ENCODE data around the gene ANKRD39.
"Not testable (repeated sequence)": the region's sequence is repeated elsewhere in the genome, so short reads cannot be mapped to it uniquely, and the experiment has no call there.

ANKRD39 gene

GRCh38 chr2:96863056-96863455 is 5.2 kb upstream of the ANKRD39 start:
- not testable (repeated sequence) for H3K27ac ChIP-seq (ENCODE audit: low read length)

GRCh38 chr2:96861074-96861473 is 3.3 kb upstream of the ANKRD39 start:
- no peaks in the 10 kb centered on the region for H3K9me3 ChIP-seq (ENCODE audit: control insufficient read depth in 2 of 2, low read length in 2 of 2)
- peaks cover 59% of the 10 kb centered on the region for H3K4me1 ChIP-seq (ENCODE audit: control insufficient read depth, insufficient read depth, low read length)
- H3K27me3 ChIP-seq (ENCODE audit: control insufficient read depth in 1 of 2, insufficient read depth in 2 of 2, low read length in 2 of 2): no peaks in the 10 kb centered on the region
- H3K4me3 ChIP-seq (ENCODE audit: low read length in 2 of 2): no peak overlapping the region
- H3K27ac ChIP-seq (ENCODE audit: low read length): peak overlapping the region; percentile 82
- no peak overlapping the region for H3K9ac ChIP-seq (ENCODE audit: low read length in 2 of 2)
- H3K36me3 ChIP-seq (ENCODE audit: control insufficient read depth in 2 of 2, insufficient read depth in 2 of 2, low read length in 2 of 2): peaks cover 45 to 50% of the 10 kb centered on the region in 2 donors

More at GRCh38 chr2:96863056-96863455, 5.2 kb upstream of the ANKRD39 start:
- H3K9me3 ChIP-seq (ENCODE audit: control insufficient read depth in 2 of 2, low read length in 2 of 2); H3K9ac ChIP-seq (ENCODE audit: low read length in 2 of 2); H3K27me3 ChIP-seq (ENCODE audit: control insufficient read depth in 1 of 2, insufficient read depth in 2 of 2, low read length in 2 of 2); H3K4me3 ChIP-seq (ENCODE audit: low read length in 2 of 2): not testable (repeated sequence)
- H3K4me1 ChIP-seq (ENCODE audit: control insufficient read depth, insufficient read depth, low read length): peaks cover 62% of the 10 kb centered on the region
- H3K36me3 ChIP-seq (ENCODE audit: control insufficient read depth in 2 of 2, insufficient read depth in 2 of 2, low read length in 2 of 2): peaks cover 49 to 62% of the 10 kb centered on the region in 2 donors

- Histone ChIP-seq H3K9ac (ENCODE audit: low read length in 2 of 2) (no peak overlapping the region), H3K27ac (ENCODE audit: low read length) (peak overlapping the region; percentile 82), H3K4me3 (ENCODE audit: low read length in 2 of 2) (no peak overlapping the region), H3K4me1 (ENCODE audit: control insufficient read depth, insufficient read depth, low read length) (peaks cover 52% of the 10 kb centered on the region), H3K36me3 (ENCODE audit: control insufficient read depth in 2 of 2, insufficient read depth in 2 of 2, low read length in 2 of 2) (peaks cover 40 to 42% of the 10 kb centered on the region in 2 donors), H3K9me3 (ENCODE audit: control insufficient read depth in 2 of 2, low read length in 2 of 2) (no peaks in the 10 kb centered on the region), H3K27me3 (ENCODE audit: control insufficient read depth in 1 of 2, insufficient read depth in 2 of 2, low read length in 2 of 2) (no peaks in the 10 kb centered on the region)
Observed at GRCh38 chr2:96860065-96861029, 2.5 kb upstream of the ANKRD39 start.

GRCh38 chr2:96859681-96860064 is 1.9 kb upstream of the ANKRD39 start:
- Histone ChIP-seq H3K27me3 (ENCODE audit: control insufficient read depth in 1 of 2, insufficient read depth in 2 of 2, low read length in 2 of 2) (no peaks in the 10 kb centered on the region), H3K27ac (ENCODE audit: low read length) (peak overlapping the region; percentile 82), H3K9ac (ENCODE audit: low read length in 2 of 2) (peak overlapping the region in 1 of 2 donors; percentile 21), H3K4me1 (ENCODE audit: control insufficient read depth, insufficient read depth, low read length) (peaks cover 45% of the 10 kb centered on the region), H3K36me3 (ENCODE audit: control insufficient read depth in 2 of 2, insufficient read depth in 2 of 2, low read length in 2 of 2) (peaks cover 33 to 35% of the 10 kb centered on the region in 2 donors), H3K4me3 (ENCODE audit: low read length in 2 of 2) (peak overlapping the region in 1 of 2 donors; percentile 86), H3K9me3 (ENCODE audit: control insufficient read depth in 2 of 2, low read length in 2 of 2) (no peaks in the 10 kb centered on the region)

GRCh38 chr2:96859099-96859649 is 1.4 kb upstream of the ANKRD39 start:
- H3K9ac ChIP-seq (ENCODE audit: low read length in 2 of 2): peak overlapping the region; percentile 47
- peaks cover 40% of the 10 kb centered on the region for H3K4me1 ChIP-seq (ENCODE audit: control insufficient read depth, insufficient read depth, low read length)
- peak overlapping the region; percentile 82 for H3K27ac ChIP-seq (ENCODE audit: low read length)
- H3K4me3 ChIP-seq (ENCODE audit: low read length in 2 of 2): peak overlapping the region; percentile 43 to 86
- H3K36me3 ChIP-seq (ENCODE audit: control insufficient read depth in 2 of 2, insufficient read depth in 2 of 2, low read length in 2 of 2): peaks cover 28 to 33% of the 10 kb centered on the region in 2 donors
- H3K9me3 ChIP-seq (ENCODE audit: control insufficient read depth in 2 of 2, low read length in 2 of 2): no peaks in the 10 kb centered on the region
- H3K27me3 ChIP-seq (ENCODE audit: control insufficient read depth in 1 of 2, insufficient read depth in 2 of 2, low read length in 2 of 2): no peaks in the 10 kb centered on the region

- no peaks in the 10 kb centered on the region for H3K27me3 ChIP-seq (ENCODE audit: control insufficient read depth in 1 of 2, insufficient read depth in 2 of 2, low read length in 2 of 2)
- H3K4me1 ChIP-seq (ENCODE audit: control insufficient read depth, insufficient read depth, low read length): peaks cover 39% of the 10 kb centered on the region
- H3K9ac ChIP-seq (ENCODE audit: low read length in 2 of 2): peak overlapping the region; percentile 76 to 81
- peaks cover 25 to 26% of the 10 kb centered on the region in 2 donors for H3K36me3 ChIP-seq (ENCODE audit: control insufficient read depth in 2 of 2, insufficient read depth in 2 of 2, low read length in 2 of 2)
- peak overlapping the region; percentile 71 for H3K27ac ChIP-seq (ENCODE audit: low read length)
- peak overlapping the region; percentile 73 to 86 for H3K4me3 ChIP-seq (ENCODE audit: low read length in 2 of 2)
- H3K9me3 ChIP-seq (ENCODE audit: control insufficient read depth in 2 of 2, low read length in 2 of 2): no peaks in the 10 kb centered on the region
Observed at GRCh38 chr2:96856776-96857666, 795 bp downstream of the ANKRD39 start.

GRCh38 chr2:96853321-96853720 is 4.5 kb downstream of the ANKRD39 start:
- Histone ChIP-seq H3K27me3 (ENCODE audit: control insufficient read depth in 1 of 2, insufficient read depth in 2 of 2, low read length in 2 of 2) (no peaks in the 10 kb centered on the region), H3K27ac (ENCODE audit: low read length) (no peak overlapping the region), H3K9me3 (ENCODE audit: control insufficient read depth in 2 of 2, low read length in 2 of 2) (no peaks in the 10 kb centered on the region), H3K4me1 (ENCODE audit: control insufficient read depth, insufficient read depth, low read length) (peaks cover 17% of the 10 kb centered on the region), H3K36me3 (ENCODE audit: control insufficient read depth in 2 of 2, insufficient read depth in 2 of 2, low read length in 2 of 2) (peaks cover 20 to 27% of the 10 kb centered on the region in 2 donors), H3K4me3 (ENCODE audit: low read length in 2 of 2) (no peak overlapping the region), H3K9ac (ENCODE audit: low read length in 2 of 2) (no peak overlapping the region)

GRCh38 chr2:96852667-96853066 is 5.1 kb downstream of the ANKRD39 start:
- Histone ChIP-seq H3K4me1 (ENCODE audit: control insufficient read depth, insufficient read depth, low read length) (peaks cover 15% of the 10 kb centered on the region), H3K9ac (ENCODE audit: low read length in 2 of 2) (no peak overlapping the region), H3K9me3 (ENCODE audit: control insufficient read depth in 2 of 2, low read length in 2 of 2) (no peaks in the 10 kb centered on the region), H3K4me3 (ENCODE audit: low read length in 2 of 2) (no peak overlapping the region), H3K27me3 (ENCODE audit: control insufficient read depth in 1 of 2, insufficient read depth in 2 of 2, low read length in 2 of 2) (no peaks in the 10 kb centered on the region), H3K27ac (ENCODE audit: low read length) (no peak overlapping the region), H3K36me3 (ENCODE audit: control insufficient read depth in 2 of 2, insufficient read depth in 2 of 2, low read length in 2 of 2) (peaks cover 26 to 32% of the 10 kb centered on the region in 2 donors)

GRCh38 chr2:96848264-96848663 is 9.6 kb downstream of the ANKRD39 start:
- Histone ChIP-seq H3K4me1 (ENCODE audit: control insufficient read depth, insufficient read depth, low read length) (no peaks in the 10 kb centered on the region), H3K27me3 (ENCODE audit: control insufficient read depth in 1 of 2, insufficient read depth in 2 of 2, low read length in 2 of 2) (no peaks in the 10 kb centered on the region), H3K9me3 (ENCODE audit: control insufficient read depth in 2 of 2, low read length in 2 of 2) (no peaks in the 10 kb centered on the region), H3K9ac (ENCODE audit: low read length in 2 of 2) (no peak overlapping the region), H3K36me3 (ENCODE audit: control insufficient read depth in 2 of 2, insufficient read depth in 2 of 2, low read length in 2 of 2) (peaks cover 31 to 36% of the 10 kb centered on the region in 2 donors), H3K4me3 (ENCODE audit: low read length in 2 of 2) (no peak overlapping the region), H3K27ac (ENCODE audit: low read length) (no peak overlapping the region)

GRCh38 chr2:96847586-96847985 is 10.2 kb downstream of the ANKRD39 start:
- H3K4me3 ChIP-seq (ENCODE audit: low read length in 2 of 2): no peak overlapping the region
- no peaks in the 10 kb centered on the region for H3K4me1 ChIP-seq (ENCODE audit: control insufficient read depth, insufficient read depth, low read length)
- no peaks in the 10 kb centered on the region for H3K9me3 ChIP-seq (ENCODE audit: control insufficient read depth in 2 of 2, low read length in 2 of 2)
- H3K27me3 ChIP-seq (ENCODE audit: control insufficient read depth in 1 of 2, insufficient read depth in 2 of 2, low read length in 2 of 2): no peaks in the 10 kb centered on the region
- H3K36me3 ChIP-seq (ENCODE audit: control insufficient read depth in 2 of 2, insufficient read depth in 2 of 2, low read length in 2 of 2): peaks cover 28 to 31% of the 10 kb centered on the region in 2 donors
- no peak overlapping the region for H3K27ac ChIP-seq (ENCODE audit: low read length)
- no peak overlapping the region for H3K9ac ChIP-seq (ENCODE audit: low read length in 2 of 2)
